ENCODE results near the gene HSD3B7. TPM values are rescaled to one million over a fixed set of nuclear protein-coding genes. Genes with fewer than 3 reads are reported as not detected.
A peak's percentile ranks its signal among the peaks of the same experiment; 100 is the strongest.

HSD3B7 gene
- total RNA-seq, 1 experiment from 2014 or later = 5.4 TPM

GRCh38 chr16:30976486-30976885 is 8.5 kb upstream of the HSD3B7 start:
- intact Hi-C loops (cut with micrococcal nuclease; ENCODE audit: unreplicated experiment) = no loop called here
- BruUV-seq (replicated peaks) = no TSS peak
- TF ChIP-seq REST (IDR thresholded peaks at IDR 0.05; ENCODE audit: insufficient read depth in 1 of 2, low read depth in 2 of 2, low read length in 1 of 2) (no peak), SIN3A (IDR thresholded peaks at IDR 0.05; ENCODE audit: borderline replicate concordance, insufficient read depth, low read depth, low read length) (no peak), CTCF (IDR thresholded peaks at IDR 0.05) (no peak)
- Histone ChIP-seq H3K9me3 (ENCODE audit: control insufficient read depth, insufficient read depth, low read depth, low read length) (no peaks in the 10 kb centered on the region), H3K27ac (ENCODE audit: low read length) (no peak overlapping the region), H3K36me3 (ENCODE audit: control insufficient read depth, insufficient read depth, low read length) (peaks cover 15% of the 10 kb centered on the region; the same call in 1 of the 2 replicates), H3K4me1 (ENCODE audit: control insufficient read depth, insufficient read depth, low read length) (no peaks in the 10 kb centered on the region), H3K27me3 (ENCODE audit: control insufficient read depth, insufficient read depth, low read length) (no peaks in the 10 kb centered on the region), H3K4me3 (ENCODE audit: low read depth in 2 of 2, low read length in 2 of 2) (no peak overlapping the region)
- in situ Hi-C loops (cut with HindIII; ENCODE audit: low pct_unique_long_range_greater_than_20kb, low sequenced_read_pairs) = no loop called here
- CTCF ChIA-PET = no interaction called here
- no peak for DNase-seq (ENCODE audit: low read depth, low spot score)
- POLR2A ChIA-PET = no interaction called here
- ATAC-seq = no peak

GRCh38 chr16:30977502-30977901 is 7.5 kb upstream of the HSD3B7 start:
- peak; percentile 34; the same call in 1 of the 2 replicates for TF ChIP-seq CTCF (IDR thresholded peaks at IDR 0.05)
- no peak for TF ChIP-seq REST (IDR thresholded peaks at IDR 0.05; ENCODE audit: insufficient read depth in 1 of 2, low read depth in 2 of 2, low read length in 1 of 2)
- in situ Hi-C loops (cut with HindIII; ENCODE audit: low pct_unique_long_range_greater_than_20kb, low sequenced_read_pairs) (no loop called here), intact Hi-C loops (cut with micrococcal nuclease; ENCODE audit: unreplicated experiment) (no loop called here)
- ChIA-PET CTCF (interaction anchor here (0.6 kb wide), 1 partner anchor 168 kb away, joined by 6 read pairs; no protein-coding TSS in a partner anchor), POLR2A (no interaction called here)
- Histone ChIP-seq H3K4me3 (ENCODE audit: low read depth in 2 of 2, low read length in 2 of 2) (no peak overlapping the region), H3K36me3 (ENCODE audit: control insufficient read depth, insufficient read depth, low read length) (peaks cover 11% of the 10 kb centered on the region; the same call in 1 of the 2 replicates), H3K27ac (ENCODE audit: low read length) (no peak overlapping the region), H3K27me3 (ENCODE audit: control insufficient read depth, insufficient read depth, low read length) (no peaks in the 10 kb centered on the region), H3K4me1 (ENCODE audit: control insufficient read depth, insufficient read depth, low read length) (no peaks in the 10 kb centered on the region), H3K9me3 (ENCODE audit: control insufficient read depth, insufficient read depth, low read depth, low read length) (no peaks in the 10 kb centered on the region)
- ATAC-seq (0 out of 2 replicates have a peak, but pooled peaks have one; percentile 42), DNase-seq (ENCODE audit: low read depth, low spot score) (no peak)
- no TSS peak for BruUV-seq (replicated peaks)
